ENCODE measurements around the gene PNLIPRP2.

Gene PNLIPRP2

GRCh38 chr10:116614796-116615195, 6.0 kb upstream of the PNLIPRP2 start:
- Histone ChIP-seq H3K36me3 (ENCODE audit: control insufficient read depth in 1 of 2, insufficient read depth in 2 of 2, low read depth in 1 of 2, low read length in 2 of 2) (no peaks in the 10 kb centered on the region), H2BK5ac (ENCODE audit: low read depth, low read length, poor library complexity, severe bottlenecking) (no peak overlapping the region), H3K23ac (ENCODE audit: low read length in 2 of 2) (no peak overlapping the region), H2AK5ac (ENCODE audit: low read length, severe bottlenecking) (no peak overlapping the region), H3K4me3 (ENCODE audit: insufficient read depth in 1 of 2, low read depth in 1 of 2, low read length in 2 of 2) (no peak overlapping the region), H3K18ac (ENCODE audit: low read depth in 1 of 2, low read length in 2 of 2) (no peak overlapping the region), H2BK120ac (ENCODE audit: low read depth, low read length) (no peak overlapping the region), H3K4me2 (ENCODE audit: low read length, poor library complexity, severe bottlenecking) (no peak overlapping the region), H3K4ac (ENCODE audit: low read depth in 1 of 2, low read length in 2 of 2) (no peak overlapping the region), H4K91ac (ENCODE audit: low read length) (no peak overlapping the region), H3K14ac (ENCODE audit: low read length in 2 of 2) (no peak overlapping the region), H3K4me1 (ENCODE audit: control insufficient read depth, insufficient read depth, low read depth, low read length) (no peaks in the 10 kb centered on the region), H3K27me3 (ENCODE audit: control insufficient read depth in 1 of 2, insufficient read depth in 1 of 2, low read length in 2 of 2) (peaks cover 11 to 16% of the 10 kb centered on the region in 2 experiments), H3K9me3 (ENCODE audit: control insufficient read depth, low read length) (no peaks in the 10 kb centered on the region), H2AFZ (ENCODE audit: low read depth, low read length) (no peak overlapping the region), H2BK12ac (ENCODE audit: low read length in 2 of 2) (no peak overlapping the region), H3K9ac (ENCODE audit: low read length) (no peak overlapping the region), H3K27ac (ENCODE audit: low read length, poor library complexity, severe bottlenecking) (no peak overlapping the region), H4K8ac (ENCODE audit: low read length) (no peak overlapping the region), H3K79me1 (replicated peaks; ENCODE audit: low read length, poor library complexity, severe bottlenecking) (no peaks in the 10 kb centered on the region), H2BK15ac (ENCODE audit: low read depth, poor library complexity, severe bottlenecking) (no peak overlapping the region)
- WGBS = 40% methylated on average over 2 of the region's 2 CpGs
- DNase-seq = no peak

- H3K18ac ChIP-seq (ENCODE audit: low read depth in 1 of 2, low read length in 2 of 2) = no peak overlapping the region
- H3K4me1 ChIP-seq (ENCODE audit: control insufficient read depth, insufficient read depth, low read depth, low read length) = no peaks in the 10 kb centered on the region
- DNase-seq = no peak
- H2AK5ac ChIP-seq (ENCODE audit: low read length, severe bottlenecking) = no peak overlapping the region
- H3K27ac ChIP-seq (ENCODE audit: low read length, poor library complexity, severe bottlenecking) = no peak overlapping the region
- H3K9me3 ChIP-seq (ENCODE audit: control insufficient read depth, low read length) = no peaks in the 10 kb centered on the region
- no peak overlapping the region for H3K4me3 ChIP-seq (ENCODE audit: insufficient read depth in 1 of 2, low read depth in 1 of 2, low read length in 2 of 2)
- H2AFZ ChIP-seq (ENCODE audit: low read depth, low read length) = no peak overlapping the region
- H3K9ac ChIP-seq (ENCODE audit: low read length) = no peak overlapping the region
- H3K4me2 ChIP-seq (ENCODE audit: low read length, poor library complexity, severe bottlenecking) = no peak overlapping the region
- no peak overlapping the region for H4K91ac ChIP-seq (ENCODE audit: low read length)
- no peak overlapping the region for H2BK5ac ChIP-seq (ENCODE audit: low read depth, low read length, poor library complexity, severe bottlenecking)
- H3K23ac ChIP-seq (ENCODE audit: low read length in 2 of 2) = no peak overlapping the region
- WGBS = 80% methylated on average over 3 of the region's 3 CpGs
- no peak overlapping the region for H4K8ac ChIP-seq (ENCODE audit: low read length)
- H2BK15ac ChIP-seq (ENCODE audit: low read depth, poor library complexity, severe bottlenecking) = no peak overlapping the region
- H2BK12ac ChIP-seq (ENCODE audit: low read length in 2 of 2) = no peak overlapping the region
- no peaks in the 10 kb centered on the region for H3K36me3 ChIP-seq (ENCODE audit: control insufficient read depth in 1 of 2, insufficient read depth in 2 of 2, low read depth in 1 of 2, low read length in 2 of 2)
- no peaks in the 10 kb centered on the region for H3K79me1 ChIP-seq (replicated peaks; ENCODE audit: low read length, poor library complexity, severe bottlenecking)
- no peak overlapping the region for H3K14ac ChIP-seq (ENCODE audit: low read length in 2 of 2)
- peaks cover 11 to 15% of the 10 kb centered on the region in 2 experiments for H3K27me3 ChIP-seq (ENCODE audit: control insufficient read depth in 1 of 2, insufficient read depth in 1 of 2, low read length in 2 of 2)
- H2BK120ac ChIP-seq (ENCODE audit: low read depth, low read length) = no peak overlapping the region
- no peak overlapping the region for H3K4ac ChIP-seq (ENCODE audit: low read depth in 1 of 2, low read length in 2 of 2)
These were observed 5.5 kb upstream of the PNLIPRP2 start for GRCh38 chr10:116615199-116615776.

- Histone ChIP-seq H3K4me1 (ENCODE audit: control insufficient read depth, insufficient read depth, low read depth, low read length) (no peaks in the 10 kb centered on the region), H3K18ac (ENCODE audit: low read depth in 1 of 2, low read length in 2 of 2) (no peak overlapping the region), H3K9ac (ENCODE audit: low read length) (no peak overlapping the region), H2BK15ac (ENCODE audit: low read depth, poor library complexity, severe bottlenecking) (no peak overlapping the region), H3K27me3 (ENCODE audit: control insufficient read depth in 1 of 2, insufficient read depth in 1 of 2, low read length in 2 of 2) (peaks cover 26 to 35% of the 10 kb centered on the region in 2 experiments), H3K79me1 (replicated peaks; ENCODE audit: low read length, poor library complexity, severe bottlenecking) (no peaks in the 10 kb centered on the region), H2AK5ac (ENCODE audit: low read length, severe bottlenecking) (no peak overlapping the region), H2BK5ac (ENCODE audit: low read depth, low read length, poor library complexity, severe bottlenecking) (no peak overlapping the region), H3K14ac (ENCODE audit: low read length in 2 of 2) (no peak overlapping the region), H3K36me3 (ENCODE audit: control insufficient read depth in 1 of 2, insufficient read depth in 2 of 2, low read depth in 1 of 2, low read length in 2 of 2) (no peaks in the 10 kb centered on the region), H3K4me3 (ENCODE audit: insufficient read depth in 1 of 2, low read depth in 1 of 2, low read length in 2 of 2) (no peak overlapping the region), H3K4ac (ENCODE audit: low read depth in 1 of 2, low read length in 2 of 2) (no peak overlapping the region), H2AFZ (ENCODE audit: low read depth, low read length) (no peak overlapping the region), H3K27ac (ENCODE audit: low read length, poor library complexity, severe bottlenecking) (no peak overlapping the region), H2BK12ac (ENCODE audit: low read length in 2 of 2) (no peak overlapping the region), H4K8ac (ENCODE audit: low read length) (no peak overlapping the region), H2BK120ac (ENCODE audit: low read depth, low read length) (no peak overlapping the region), H3K4me2 (ENCODE audit: low read length, poor library complexity, severe bottlenecking) (no peak overlapping the region), H4K91ac (ENCODE audit: low read length) (no peak overlapping the region), H3K9me3 (ENCODE audit: control insufficient read depth, low read length) (no peaks in the 10 kb centered on the region), H3K23ac (ENCODE audit: low read length in 2 of 2) (no peak overlapping the region)
- no peak for DNase-seq
- WGBS = 78% methylated on average over 8 of the region's 8 CpGs
These were observed 723 bp downstream of the PNLIPRP2 start for GRCh38 chr10:116621476-116621875.

DNA sequence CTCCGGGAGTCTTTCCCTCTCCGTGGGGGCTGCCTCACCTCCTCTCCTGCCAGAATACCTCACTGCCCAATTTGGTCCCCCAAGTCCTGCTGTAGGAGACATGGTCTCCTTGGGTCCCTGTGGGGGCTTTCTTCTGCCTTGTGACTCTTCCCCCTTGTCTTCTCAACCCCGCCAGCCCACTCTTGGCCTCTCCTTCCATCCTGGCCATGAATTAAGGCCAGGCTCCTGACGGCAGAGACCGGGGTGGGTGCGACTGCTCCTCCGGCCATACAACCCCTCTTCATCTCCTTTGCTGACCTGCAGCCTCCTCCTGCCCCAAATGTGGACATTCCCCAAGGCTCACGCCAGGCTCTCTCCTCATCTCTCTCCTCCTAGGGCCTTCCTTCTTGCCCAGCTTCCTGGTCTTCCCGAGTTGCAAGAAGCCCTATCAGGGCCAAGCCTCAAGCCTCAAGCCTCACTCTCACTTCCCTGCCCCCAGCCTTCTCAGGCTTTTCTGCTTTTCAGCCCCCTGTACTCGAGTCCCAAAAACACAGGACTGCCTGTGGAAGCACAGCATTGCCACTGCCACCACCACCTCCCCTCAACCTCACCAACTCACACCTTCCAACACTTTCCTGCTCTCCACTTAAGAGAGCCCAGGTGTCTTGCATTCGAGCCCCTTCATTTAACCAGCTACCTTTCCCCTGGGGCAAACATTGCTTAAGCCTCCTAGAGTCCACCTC, 1.3 kb downstream of the PNLIPRP2 start:
- Histone ChIP-seq H2AFZ (ENCODE audit: low read depth, low read length) (no peak overlapping the region), H3K23ac (ENCODE audit: low read length in 2 of 2) (no peak overlapping the region), H3K9ac (ENCODE audit: low read length) (no peak overlapping the region), H3K14ac (ENCODE audit: low read length in 2 of 2) (no peak overlapping the region), H2BK12ac (ENCODE audit: low read length in 2 of 2) (no peak overlapping the region), H4K8ac (ENCODE audit: low read length) (no peak overlapping the region), H3K36me3 (ENCODE audit: control insufficient read depth in 1 of 2, insufficient read depth in 2 of 2, low read depth in 1 of 2, low read length in 2 of 2) (no peaks in the 10 kb centered on the region), H3K4me1 (ENCODE audit: control insufficient read depth, insufficient read depth, low read depth, low read length) (peaks cover under 1% of the 10 kb centered on the region), H2AK5ac (ENCODE audit: low read length, severe bottlenecking) (no peak overlapping the region), H3K18ac (ENCODE audit: low read depth in 1 of 2, low read length in 2 of 2) (no peak overlapping the region), H2BK15ac (ENCODE audit: low read depth, poor library complexity, severe bottlenecking) (no peak overlapping the region), H3K27me3 (ENCODE audit: control insufficient read depth in 1 of 2, insufficient read depth in 1 of 2, low read length in 2 of 2) (peaks cover 27 to 41% of the 10 kb centered on the region in 2 experiments), H4K91ac (ENCODE audit: low read length) (no peak overlapping the region), H3K4me2 (ENCODE audit: low read length, poor library complexity, severe bottlenecking) (no peak overlapping the region), H3K27ac (ENCODE audit: low read length, poor library complexity, severe bottlenecking) (no peak overlapping the region), H3K4ac (ENCODE audit: low read depth in 1 of 2, low read length in 2 of 2) (no peak overlapping the region), H3K9me3 (ENCODE audit: control insufficient read depth, low read length) (no peaks in the 10 kb centered on the region), H2BK120ac (ENCODE audit: low read depth, low read length) (no peak overlapping the region), H2BK5ac (ENCODE audit: low read depth, low read length, poor library complexity, severe bottlenecking) (no peak overlapping the region), H3K4me3 (ENCODE audit: insufficient read depth in 1 of 2, low read depth in 1 of 2, low read length in 2 of 2) (no peak overlapping the region), H3K79me1 (replicated peaks; ENCODE audit: low read length, poor library complexity, severe bottlenecking) (no peaks in the 10 kb centered on the region)
- DNase-seq = no peak
- WGBS = 77% methylated on average over 11 of the region's 11 CpGs
